Transverse colon (tissue), 4 donors: ENCODE data around the gene GPX5. TPM values are rescaled to one million over a fixed set of nuclear protein-coding genes. Genes with fewer than 3 reads are reported as not detected.
"Not testable (repeated sequence)": the region's sequence is repeated elsewhere in the genome, so short reads cannot be mapped to it uniquely, and the experiment has no call there.

ENCODE experiments used
- DNase-seq: peaks from one replicate; pipeline ENCODE4 v3.0.0-alpha.2; 2019
- H3K27ac ChIP-seq, 4 donors: fragments of 200-600 bp; sonication (generic); 2 replicates each; pipeline ENCODE4 v1.5.1; 2016 to 2018; ENCODE audit warnings: inconsistent platforms in 4 of 4
- H3K27me3 ChIP-seq: fragments of 200-600 bp; sonication (generic); 2 replicates; pipeline ENCODE4 v1.5.1; 2017; ENCODE audit warnings: inconsistent platforms
- H3K36me3 ChIP-seq, 4 donors: fragments of 200-600 bp; sonication (generic); 2 replicates each; pipeline ENCODE4 v1.5.1; 2017 to 2019; ENCODE audit warnings: inconsistent platforms in 4 of 4
- H3K4me1 ChIP-seq, 4 donors: fragments of 200-600 bp; sonication (generic); 2 replicates each; pipeline ENCODE4 v1.5.1; 2017 to 2020; ENCODE audit warnings: inconsistent platforms in 4 of 4
- H3K4me3 ChIP-seq, 4 donors: fragments of 200-600 bp; sonication (generic); 1 replicate in 1 of 4; 2 replicates in 3 of 4; pipeline versions ENCODE4 v1.5.1 to v1.6.1; 2017 to 2019; ENCODE audit warnings: inconsistent platforms in 4 of 4
- H3K9me3 ChIP-seq, 2 donors: fragments of 200-600 bp; sonication (generic); 2 replicates each; pipeline ENCODE4 v1.5.1; 2017 to 2019; ENCODE audit warnings: inconsistent platforms in 2 of 2
- EP300 ChIP-seq: sonication (generic); formaldehyde crosslinking; IDR thresholded peaks from one replicate; pipeline ENCODE4 v1.6.1; 2017; ENCODE audit warnings: antibody characterized with exemption, low read depth
- POLR2A ChIP-seq: fragments of 450-650 bp; IDR thresholded peaks from one replicate; pipeline ENCODE4 v1.6.1; 2016; ENCODE audit warnings: antibody characterized with exemption, mild to moderate bottlenecking, moderate library complexity
- POLR2AphosphoS5 ChIP-seq, 3 donors: sonication (generic); formaldehyde crosslinking; IDR thresholded peaks; one replicate each; pipeline ENCODE4 v1.6.1; 2016; ENCODE audit warnings: antibody characterized with exemption in 3 of 3
- WGBS, 2 donors: methylation state at CpG; one replicate each; pipeline ENCODE4 v1.1.5; 2018; ENCODE audit warnings: low coverage in 1 of 2; 5-methylcytosine and 5-hydroxymethylcytosine counted together
- in situ Hi-C, 4 donors: fragments of 200-750 bp; cut with MboI; loops; one replicate each; pipeline versions ENCODE4 v1.15.0 to v1.15.1; 2017; ENCODE audit warnings: low sequenced_read_pairs in 3 of 4, low pct_ligation_motif_present in 1 of 4, low pct_unique_long_range_greater_than_20kb in 1 of 4
- intact Hi-C: fragments of 100-400 bp; cut with DNase I; formaldehyde crosslinking; loops from one replicate; pipeline ENCODE4 v1.15.1; 2023; ENCODE audit warnings: low total_unique reads
- total RNA-seq, 4 donors: library from RNA; depleted of rRNA; stranded (reverse); fragments of >200 nt; gene quantifications; one replicate each; pipeline ENCODE4 v1.1.0, GENCODE V29; 2016
- TF ChIP-seq, protein P1 (sequence below), 5 experiments: fragments of 200-600 bp in 3 of 5; fragments of 450-650 bp in 2 of 5; sonication (generic) in 3 of 5; IDR thresholded peaks; 1 replicate in 2 of 5; 2 replicates in 3 of 5; pipeline ENCODE4 v1.5.1; 2016 to 2017; ENCODE audit warnings: antibody characterized with exemption in 5 of 5, inconsistent platforms in 3 of 5, mild to moderate bottlenecking in 2 of 5, moderate library complexity in 1 of 5

GPX5 gene
- total RNA-seq, 4 donors from 2014 or later: not detected

DNA sequence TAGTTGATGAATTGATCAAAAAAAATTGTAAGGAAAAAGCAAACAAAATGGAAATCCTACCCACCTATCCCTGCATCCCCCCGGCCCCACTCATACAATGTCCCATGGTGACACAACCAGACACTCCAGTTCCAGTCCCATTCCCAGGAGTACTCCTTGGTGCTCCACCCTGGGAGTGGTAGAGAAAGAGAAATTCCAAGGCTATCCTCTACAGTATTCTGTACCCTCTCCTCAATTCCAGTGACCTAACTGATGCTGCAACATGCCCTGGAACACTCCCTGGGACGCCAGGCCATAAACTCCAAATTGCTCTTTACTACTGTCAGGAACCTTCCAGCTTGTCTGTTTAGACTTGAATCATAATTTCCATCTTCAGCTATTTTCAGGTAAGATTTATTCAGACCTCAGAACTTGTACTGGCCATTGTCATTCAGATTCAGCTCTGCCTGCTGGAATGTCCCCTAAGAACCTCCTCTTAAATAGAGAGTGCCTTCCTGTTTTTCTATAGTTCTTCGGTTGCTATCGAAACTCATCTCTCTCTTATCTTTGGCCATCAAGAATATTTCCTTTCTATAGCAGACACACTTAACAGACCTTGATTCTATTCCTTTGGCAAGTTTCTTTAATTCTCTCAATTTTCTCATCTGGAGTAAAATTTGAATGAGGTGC is 18.7 kb upstream of the GPX5 start:
- WGBS, 2 donors: 56 to 61% methylated on average over 3 to 4 of the region's 4 CpGs
- Histone ChIP-seq H3K36me3 (no peaks in the 10 kb centered on the region), H3K4me3 (no peak overlapping the region), H3K27me3 (no peaks in the 10 kb centered on the region), H3K27ac (no peak overlapping the region), H3K4me1 (no peaks in the 10 kb centered on the region), H3K9me3 (no peaks in the 10 kb centered on the region)
- intact Hi-C loops (no loop called here), in situ Hi-C loops (no loop called here)
- no peak for TF ChIP-seq EP300
- no peak for TF ChIP-seq POLR2A
- TF ChIP-seq, protein P1, sequence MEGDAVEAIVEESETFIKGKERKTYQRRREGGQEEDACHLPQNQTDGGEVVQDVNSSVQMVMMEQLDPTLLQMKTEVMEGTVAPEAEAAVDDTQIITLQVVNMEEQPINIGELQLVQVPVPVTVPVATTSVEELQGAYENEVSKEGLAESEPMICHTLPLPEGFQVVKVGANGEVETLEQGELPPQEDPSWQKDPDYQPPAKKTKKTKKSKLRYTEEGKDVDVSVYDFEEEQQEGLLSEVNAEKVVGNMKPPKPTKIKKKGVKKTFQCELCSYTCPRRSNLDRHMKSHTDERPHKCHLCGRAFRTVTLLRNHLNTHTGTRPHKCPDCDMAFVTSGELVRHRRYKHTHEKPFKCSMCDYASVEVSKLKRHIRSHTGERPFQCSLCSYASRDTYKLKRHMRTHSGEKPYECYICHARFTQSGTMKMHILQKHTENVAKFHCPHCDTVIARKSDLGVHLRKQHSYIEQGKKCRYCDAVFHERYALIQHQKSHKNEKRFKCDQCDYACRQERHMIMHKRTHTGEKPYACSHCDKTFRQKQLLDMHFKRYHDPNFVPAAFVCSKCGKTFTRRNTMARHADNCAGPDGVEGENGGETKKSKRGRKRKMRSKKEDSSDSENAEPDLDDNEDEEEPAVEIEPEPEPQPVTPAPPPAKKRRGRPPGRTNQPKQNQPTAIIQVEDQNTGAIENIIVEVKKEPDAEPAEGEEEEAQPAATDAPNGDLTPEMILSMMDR (IDR thresholded peaks at IDR 0.05): no peak
- no peak for TF ChIP-seq POLR2AphosphoS5 (IDR thresholded peaks at IDR 0.05)
- no peak for DNase-seq

DNA sequence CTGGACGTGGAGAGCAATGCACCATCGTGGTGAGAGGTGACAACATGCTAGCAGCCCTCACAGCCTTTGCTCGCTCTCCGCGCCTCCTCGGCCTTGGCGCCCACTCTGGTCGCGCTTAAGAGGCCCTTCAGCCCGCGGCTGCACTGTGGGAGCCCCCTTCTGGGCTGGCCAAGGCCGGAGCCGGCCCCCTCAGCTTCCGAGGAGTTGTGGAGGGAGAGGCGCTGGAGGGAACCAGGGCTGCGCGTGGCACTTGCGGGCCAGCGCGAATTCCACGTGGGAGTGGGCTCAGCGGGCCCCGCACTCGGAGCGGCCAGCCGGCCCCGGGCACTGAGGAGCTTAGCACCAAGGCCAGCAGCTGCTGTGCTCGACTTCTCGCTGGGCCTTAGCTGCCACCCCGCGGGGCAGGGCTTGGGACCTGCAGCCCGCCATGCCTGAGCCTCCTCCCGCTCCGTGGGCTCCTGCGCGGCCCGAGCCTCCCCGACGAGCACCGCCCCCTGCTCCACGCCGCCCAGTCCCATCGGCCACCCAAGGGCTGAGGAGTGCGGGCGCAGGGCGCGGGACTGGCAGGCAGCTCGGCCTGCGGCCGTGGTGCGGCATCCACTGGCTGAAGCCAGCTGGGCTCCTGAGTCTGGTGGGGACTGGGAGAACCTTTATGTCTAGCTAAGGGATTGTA is 13.9 kb upstream of the GPX5 start:
- Histone ChIP-seq H3K27me3 (peaks cover 4% of the 10 kb centered on the region), H3K27ac (no peak overlapping the region), H3K36me3 (no peaks in the 10 kb centered on the region), H3K4me3 (no peak overlapping the region), H3K9me3 (no peaks in the 10 kb centered on the region), H3K4me1 (no peaks in the 10 kb centered on the region)
- no peak for DNase-seq
- 94% methylated on average over 41 of the region's 51 CpGs; no CpG with 5 or more reads in 1 of the 2 donors for WGBS, 2 donors
- intact Hi-C loops (no loop called here), in situ Hi-C loops (no loop called here)
- TF ChIP-seq EP300 (no peak), POLR2AphosphoS5 (IDR thresholded peaks at IDR 0.05) (no peak), POLR2A (no peak)
- TF ChIP-seq, protein P1 (IDR thresholded peaks at IDR 0.05): no peak

DNA sequence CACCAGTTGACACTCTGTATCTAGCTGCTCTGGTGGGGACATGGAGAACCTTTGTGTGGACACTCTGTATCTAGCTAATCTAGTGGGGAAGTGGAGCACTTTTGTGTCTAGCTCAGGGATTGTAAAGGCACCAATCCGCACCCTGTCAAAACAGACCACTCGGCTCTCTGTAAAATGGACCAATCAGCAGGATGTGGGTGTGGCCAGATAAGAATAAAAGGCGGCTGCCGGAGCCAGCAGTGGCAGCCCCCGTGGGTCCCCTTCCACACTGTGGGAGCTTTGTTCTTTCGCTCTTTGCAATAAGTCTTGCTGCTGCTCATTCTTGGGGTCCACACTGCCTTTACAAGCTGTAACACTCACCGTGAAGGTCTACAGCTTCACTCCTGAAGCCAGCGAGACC is 13.3 kb upstream of the GPX5 start:
- H3K9me3 ChIP-seq, in situ Hi-C loops, DNase-seq, H3K36me3 ChIP-seq, H3K4me1 ChIP-seq, intact Hi-C loops, H3K4me3 ChIP-seq, H3K27ac ChIP-seq, H3K27me3 ChIP-seq: not testable (repeated sequence)
- 92% methylated on average over 8 of the region's 8 CpGs; no CpG with 5 or more reads in 1 of the 2 donors for WGBS, 2 donors

DNA sequence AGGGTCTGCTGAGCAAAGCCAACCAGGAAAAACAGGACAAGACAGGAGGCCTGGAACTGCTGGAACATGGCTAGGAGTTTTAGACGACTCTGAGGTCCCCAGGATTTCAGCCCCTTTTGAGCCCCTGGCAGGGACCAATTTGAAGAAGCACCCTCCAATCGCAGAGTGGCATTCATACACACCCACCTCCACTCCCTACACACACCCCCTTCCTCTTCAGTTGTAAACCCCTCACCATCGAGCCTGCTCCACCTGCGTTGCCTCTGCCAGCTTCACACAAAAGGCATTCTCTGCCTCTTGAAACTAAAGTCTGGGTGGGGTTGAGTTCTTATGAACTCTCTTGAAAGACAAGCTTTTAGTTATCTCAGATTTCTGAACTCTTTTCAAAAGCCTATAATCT is 10.0 kb upstream of the GPX5 start, which contains the start of gene GPX6:
TSS of gene GPX6 (minus strand) at position 118 of the 400 bp plus-strand sequence. CDS start at position 68, 50 bp downstream.
- no peaks in the 10 kb centered on the region for H3K4me1 ChIP-seq
- 17 to 30% methylated on average over 2 to 4 of the region's 4 CpGs for WGBS, 2 donors
- in situ Hi-C loops: no loop called here

More for the DNA sequence above, 10.0 kb upstream of the GPX5 start, which contains the start of gene GPX6:
- Histone ChIP-seq H3K9me3 (no peaks in the 10 kb centered on the region), H3K27me3 (peaks cover 12% of the 10 kb centered on the region), H3K4me3 (no peak within 1 kb of the TSS), H3K27ac (no peak within 1 kb of the TSS), H3K36me3 (no peaks in the 10 kb centered on the region)
- intact Hi-C loops: no loop called here
- TF ChIP-seq, protein P1 (IDR thresholded peaks at IDR 0.05): no peak
- no peak for TF ChIP-seq EP300
- TF ChIP-seq POLR2AphosphoS5 (IDR thresholded peaks at IDR 0.05): no peak
- no peak for TF ChIP-seq POLR2A
- DNase-seq: no peak
